Measurements from ENCODE around the gene CWH43.
"Not testable (repeated sequence)": the region's sequence is repeated elsewhere in the genome, so short reads cannot be mapped to it uniquely, and the experiment has no call there.

Gene CWH43

GRCh38 chr4:48985976-48986653, at the start of gene CWH43:
TSS of gene CWH43 (plus strand) at chr4:48986275. CDS start at chr4:48986430, 155 bp downstream.
- DNase-seq (ENCODE audit: low read depth), result no peak

- no peak for DNase-seq (ENCODE audit: low read depth)
Observed at GRCh38 chr4:48937033-48937432, 49.0 kb upstream of the CWH43 start.

- no peak for DNase-seq (ENCODE audit: low read depth)
Observed at GRCh38 chr4:48938831-48939230, 47.2 kb upstream of the CWH43 start.

- DNase-seq (ENCODE audit: low read depth), result no peak
Observed at GRCh38 chr4:48939785-48940184, 46.3 kb upstream of the CWH43 start.

- DNase-seq (ENCODE audit: low read depth), result no peak
Observed at GRCh38 chr4:48943387-48943786, 42.7 kb upstream of the CWH43 start.

GRCh38 chr4:48944252-48944651, 41.8 kb upstream of the CWH43 start:
- DNase-seq (ENCODE audit: low read depth), result no peak

GRCh38 chr4:48944756-48945241, 41.3 kb upstream of the CWH43 start:
- no peak for DNase-seq (ENCODE audit: low read depth)

GRCh38 chr4:48945981-48946380, 40.1 kb upstream of the CWH43 start:
- DNase-seq (ENCODE audit: low read depth), result no peak

- DNase-seq (ENCODE audit: low read depth), result no peak
Observed at GRCh38 chr4:48947731-48948130, 38.3 kb upstream of the CWH43 start.

- DNase-seq (ENCODE audit: low read depth), result no peak
Observed at GRCh38 chr4:48949086-48949485, 37.0 kb upstream of the CWH43 start.

GRCh38 chr4:48949518-48950219, 36.4 kb upstream of the CWH43 start:
- no peak for DNase-seq (ENCODE audit: low read depth)

GRCh38 chr4:48954314-48954713, 31.8 kb upstream of the CWH43 start:
- DNase-seq (ENCODE audit: low read depth), result no peak

- DNase-seq (ENCODE audit: low read depth), result not testable (repeated sequence)
Observed at GRCh38 chr4:48957366-48957765, 28.7 kb upstream of the CWH43 start.

- DNase-seq (ENCODE audit: low read depth), result no peak
Observed at GRCh38 chr4:48958582-48958981, 27.5 kb upstream of the CWH43 start.

- DNase-seq (ENCODE audit: low read depth), result no peak
Observed at GRCh38 chr4:48960988-48961635, 25.0 kb upstream of the CWH43 start.

- no peak for DNase-seq (ENCODE audit: low read depth)
Observed at GRCh38 chr4:48962636-48963035, 23.4 kb upstream of the CWH43 start.

- peak; percentile 40 for DNase-seq (ENCODE audit: low read depth)
Observed at GRCh38 chr4:48963042-48963679, 22.9 kb upstream of the CWH43 start.

GRCh38 chr4:48967101-48967500, 19.0 kb upstream of the CWH43 start:
- DNase-seq (ENCODE audit: low read depth), result no peak

GRCh38 chr4:48967631-48968030, 18.4 kb upstream of the CWH43 start:
- no peak for DNase-seq (ENCODE audit: low read depth)

GRCh38 chr4:48968814-48969213, 17.3 kb upstream of the CWH43 start:
- no peak for DNase-seq (ENCODE audit: low read depth)

GRCh38 chr4:48970471-48970921, 15.6 kb upstream of the CWH43 start:
- DNase-seq (ENCODE audit: low read depth), result no peak

GRCh38 chr4:48974979-48975640, 11.0 kb upstream of the CWH43 start:
- DNase-seq (ENCODE audit: low read depth), result no peak

Measured in stimulated activated CD8-positive, alpha-beta memory T cell treated with anti-CD3 and anti-CD28 coated beads, Interleukin-4, amount 100 ng/mL, for 24 hours (primary cell).